Measurements from ENCODE around the gene SQSTM1.

The SQSTM1 gene

GRCh38 chr5:179874136-179874535 lies 53.4 kb downstream of the SQSTM1 start:
- DNase-seq (ENCODE audit: low read depth): no peak

GRCh38 chr5:179874536-179875292 lies 54.0 kb downstream of the SQSTM1 start:
- DNase-seq (ENCODE audit: low read depth): no peak

GRCh38 chr5:179875741-179876609 lies 55.3 kb downstream of the SQSTM1 start:
- DNase-seq (ENCODE audit: low read depth): no peak

GRCh38 chr5:179876610-179876952 lies 55.9 kb downstream of the SQSTM1 start:
- DNase-seq (ENCODE audit: low read depth): no peak

GRCh38 chr5:179878222-179879002 lies 57.7 kb downstream of the SQSTM1 start:
- no peak for DNase-seq (ENCODE audit: low read depth)

- no peak for DNase-seq (ENCODE audit: low read depth)
Measured at GRCh38 chr5:179879003-179879689, 58.4 kb downstream of the SQSTM1 start.

- no peak for DNase-seq (ENCODE audit: low read depth)
Measured at GRCh38 chr5:179879690-179880010, 58.9 kb downstream of the SQSTM1 start.

GRCh38 chr5:179880066-179880650 lies 59.5 kb downstream of the SQSTM1 start:
- DNase-seq (ENCODE audit: low read depth): no peak

GRCh38 chr5:179880848-179881590 lies 60.3 kb downstream of the SQSTM1 start:
- no peak for DNase-seq (ENCODE audit: low read depth)

- DNase-seq (ENCODE audit: low read depth): no peak
Measured at GRCh38 chr5:179882338-179882737, 61.6 kb downstream of the SQSTM1 start.

- DNase-seq (ENCODE audit: low read depth): no peak
Measured at GRCh38 chr5:179883163-179883562, 62.5 kb downstream of the SQSTM1 start.

- DNase-seq (ENCODE audit: low read depth): no peak
Measured at GRCh38 chr5:179885491-179886090, 64.9 kb downstream of the SQSTM1 start.

GRCh38 chr5:179886190-179886911 lies 65.6 kb downstream of the SQSTM1 start:
- DNase-seq (ENCODE audit: low read depth): no peak

GRCh38 chr5:179887095-179887494 lies 66.4 kb downstream of the SQSTM1 start:
- DNase-seq (ENCODE audit: low read depth): no peak
